HG02678 (cell line): ENCODE results near the gene BOD1L2.

ENCODE experiments used
- ATAC-seq: cut with Tn5 transposase; IDR thresholded peaks from one replicate; pipeline ENCODE4 v1.9.1; 2021; ENCODE audit warnings: mild to moderate bottlenecking, moderate library complexity; ENCODE audit not compliant: unreplicated experiment

Gene BOD1L2

DNA sequence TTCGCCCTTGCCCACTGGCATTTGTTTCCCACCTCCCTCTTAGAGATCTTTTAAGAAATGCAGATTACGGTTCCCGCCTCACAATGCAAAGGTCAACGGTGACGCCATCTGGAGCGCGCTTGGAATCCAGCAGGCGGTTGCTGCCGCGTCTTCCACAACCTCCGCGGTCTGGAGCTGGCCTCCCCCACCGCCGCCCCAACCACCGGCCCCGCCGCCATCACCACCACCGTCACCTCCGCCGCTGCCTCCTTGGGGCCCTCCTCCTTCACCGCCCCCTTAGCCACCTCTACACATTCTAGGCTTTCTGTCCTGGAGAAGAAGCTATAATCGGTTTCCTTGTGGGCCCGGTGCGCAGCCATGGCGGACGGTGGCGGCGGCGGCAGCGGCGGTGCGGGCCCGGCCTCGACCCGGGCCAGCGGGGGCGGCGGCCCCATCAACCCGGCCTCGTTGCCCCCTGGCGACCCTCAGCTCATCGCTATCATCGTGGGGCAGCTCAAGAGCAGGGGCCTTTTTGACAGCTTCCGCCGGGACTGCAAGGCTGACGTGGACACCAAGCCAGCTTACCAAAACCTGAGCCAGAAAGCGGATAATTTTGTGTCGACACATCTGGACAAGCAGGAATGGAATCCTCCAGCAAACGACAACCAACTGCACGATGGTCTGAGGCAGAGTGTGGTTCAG, at the start of gene BOD1L2:
Gene BOD1L2, plus strand, starts transcription at position 132 of the 681 bp plus-strand sequence. Its CDS starts 226 bp downstream, at position 358.
- no peak for ATAC-seq

DNA sequence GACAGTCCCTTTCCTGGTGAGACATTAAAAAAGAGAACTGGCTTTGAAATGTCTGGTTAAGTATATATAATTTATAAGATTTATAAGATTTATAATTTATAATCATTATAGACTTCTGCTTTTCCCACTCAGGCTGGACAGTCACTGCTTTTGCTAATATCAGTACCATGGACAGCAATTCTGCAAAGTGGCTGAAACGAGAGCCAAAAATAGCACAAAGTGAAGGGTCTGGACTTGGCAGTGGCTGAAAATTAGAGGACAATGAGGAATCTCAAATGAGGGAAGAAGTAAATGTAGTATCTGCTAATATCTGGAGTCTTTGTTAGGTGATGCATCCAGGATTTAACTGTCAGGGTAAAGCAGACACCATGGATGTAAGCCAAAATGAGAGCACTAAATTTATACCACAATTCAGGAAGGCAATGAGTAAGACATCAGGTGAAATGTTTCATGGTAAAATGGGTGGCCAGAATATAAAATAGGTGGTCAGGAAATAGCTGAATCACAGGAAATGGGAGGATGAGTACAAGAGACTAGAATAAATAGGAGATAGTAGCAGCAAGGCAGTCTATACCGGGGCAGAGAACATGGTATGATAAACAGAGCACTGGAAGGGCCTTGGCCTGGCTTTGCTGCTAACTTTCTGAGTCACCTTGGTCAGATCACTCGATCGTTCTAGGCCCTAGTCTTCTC, 39.6 kb upstream of the BOD1L2 start:
- no peak for ATAC-seq

DNA sequence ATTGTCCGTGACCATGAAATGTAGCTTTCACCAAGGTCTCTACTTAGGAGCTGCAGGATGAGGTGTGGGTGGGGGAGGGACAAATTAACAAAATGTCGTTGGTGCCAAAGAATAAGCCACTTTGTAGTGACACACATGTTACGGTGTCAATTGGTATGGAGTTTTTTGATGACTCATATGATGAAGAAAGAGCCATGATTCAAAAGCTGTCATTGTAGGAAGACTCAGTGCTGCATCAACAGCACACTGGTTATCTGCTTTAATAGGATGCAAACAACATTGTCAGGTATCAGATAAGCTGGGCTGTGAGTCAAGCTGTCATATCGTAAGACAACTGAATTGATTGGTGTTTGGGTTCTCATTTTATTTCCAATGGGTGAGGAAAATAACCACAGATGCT, 36.6 kb upstream of the BOD1L2 start:
- ATAC-seq: no peak

DNA sequence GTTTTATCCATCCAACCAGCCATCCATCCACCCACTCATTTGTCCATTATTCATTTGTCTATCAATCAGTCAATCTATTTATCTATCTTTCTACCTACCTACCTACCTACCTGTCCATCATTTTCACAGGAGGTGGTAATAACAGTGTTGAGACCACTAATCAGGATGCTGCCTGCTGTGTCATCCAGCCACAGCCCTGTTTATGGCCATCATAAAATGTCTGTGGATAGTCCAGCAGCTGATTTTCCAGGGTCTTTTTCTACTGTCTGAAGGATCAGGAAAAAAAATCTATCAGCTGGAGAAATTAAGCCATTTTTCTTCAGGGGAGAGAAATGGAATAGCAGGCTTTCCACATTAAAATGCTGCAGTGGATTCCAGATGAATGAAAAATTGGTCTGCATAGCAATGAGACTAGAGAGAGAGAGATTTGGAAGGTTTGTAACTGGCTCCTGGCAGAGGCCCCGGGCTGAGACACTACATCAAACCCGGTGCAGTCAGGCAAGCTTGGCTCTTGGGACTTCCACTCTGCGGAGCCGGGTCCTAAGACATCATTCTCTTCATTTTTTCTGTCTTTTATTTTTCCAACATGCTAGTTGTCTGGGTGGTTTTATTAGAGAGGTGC, 33.0 kb upstream of the BOD1L2 start:
- ATAC-seq: no peak

DNA sequence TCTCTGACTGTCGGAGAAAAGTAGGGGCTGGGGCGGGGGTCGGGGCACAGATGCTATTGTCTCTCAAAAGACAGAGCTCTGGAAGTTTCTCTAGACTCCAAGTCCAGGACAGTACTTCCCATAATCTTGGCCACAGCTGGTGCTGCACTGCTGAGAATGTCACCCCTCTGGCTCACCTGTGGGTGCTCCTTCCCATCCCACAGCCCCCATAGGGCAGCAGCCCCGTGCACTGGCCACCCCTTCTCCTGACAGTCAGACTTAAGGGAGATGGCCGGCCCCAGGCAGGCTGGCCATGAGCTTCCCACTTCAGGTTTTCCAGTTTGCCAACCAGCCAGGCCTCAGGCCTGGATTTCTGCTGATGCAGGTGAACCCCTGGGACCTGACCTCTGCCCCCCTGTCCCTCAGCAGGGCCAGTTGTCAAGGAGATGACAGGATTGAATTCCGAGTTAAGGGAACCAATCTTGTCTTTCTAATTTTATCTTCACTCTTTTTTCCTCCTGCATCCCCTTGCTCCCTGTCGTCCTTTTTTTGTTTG, 30.2 kb upstream of the BOD1L2 start:
- ATAC-seq: no peak

DNA sequence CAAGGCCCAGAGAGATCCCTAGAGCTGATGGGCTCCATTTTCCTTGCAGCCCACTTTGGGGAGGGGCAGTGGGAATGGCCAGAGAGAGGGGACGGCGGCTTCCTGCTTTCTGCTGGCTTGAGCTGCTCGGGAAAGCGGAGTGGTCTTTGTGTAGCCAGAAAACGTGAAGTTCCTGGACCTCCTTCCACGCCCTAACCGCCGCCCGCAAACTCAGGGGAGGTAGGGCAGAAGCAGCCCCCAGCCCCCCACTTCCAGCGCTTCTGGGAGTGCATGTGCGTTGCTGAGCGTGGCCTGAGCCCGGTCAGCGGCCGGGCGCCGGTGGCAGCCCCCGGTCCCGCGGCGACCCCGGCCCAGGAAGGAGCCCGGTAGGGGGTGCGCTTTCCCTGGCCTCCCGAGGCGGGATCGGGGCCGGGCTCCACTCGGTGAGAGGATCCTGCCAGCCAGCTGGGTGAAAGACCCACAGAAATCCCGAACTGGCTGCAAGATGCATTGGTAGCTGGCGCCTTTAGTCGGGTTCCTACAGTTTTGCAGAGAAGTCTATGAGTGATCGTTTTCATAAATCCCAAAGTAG, 25.3 kb upstream of the BOD1L2 start:
- ATAC-seq: no peak

- no peak for ATAC-seq
Measured at GRCh38 chr18:57122936-57123510, 23.9 kb upstream of the BOD1L2 start.

- ATAC-seq: no peak
Measured at GRCh38 chr18:57125627-57126026, 21.3 kb upstream of the BOD1L2 start.

DNA sequence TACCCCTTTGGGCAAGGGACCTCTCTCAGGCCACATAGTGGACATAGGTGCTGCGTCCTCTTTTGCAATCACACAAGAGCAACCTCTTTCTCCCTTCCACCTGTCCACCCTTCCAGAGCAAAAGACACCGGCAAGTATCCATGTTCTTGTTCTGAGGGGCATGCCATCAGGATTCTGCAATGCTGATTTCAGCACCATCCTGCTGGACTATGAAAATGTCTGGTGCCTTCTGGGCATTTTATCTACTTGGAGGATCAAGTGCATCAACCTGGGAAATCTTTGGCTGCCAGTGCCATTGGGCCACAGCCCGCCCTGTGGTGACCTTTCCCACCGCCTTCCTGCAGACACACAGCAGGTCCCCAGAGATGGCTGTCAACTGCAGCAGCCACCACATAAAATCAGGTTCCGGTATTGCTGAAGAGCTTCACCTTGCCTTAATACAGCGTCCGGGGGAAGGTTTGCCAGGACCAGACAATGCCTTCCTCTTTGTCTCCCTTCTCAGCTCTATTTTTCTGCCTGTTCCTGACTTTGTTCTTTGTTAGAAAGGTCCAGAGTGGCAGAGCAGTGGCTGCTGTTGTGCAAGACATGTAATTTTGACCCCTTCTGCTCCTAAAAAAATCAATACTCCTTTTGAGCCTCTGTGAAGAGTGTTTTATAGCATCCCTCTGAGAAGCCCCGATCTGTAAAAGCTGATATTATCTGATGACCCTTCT, 18.5 kb upstream of the BOD1L2 start:
- ATAC-seq: no peak

DNA sequence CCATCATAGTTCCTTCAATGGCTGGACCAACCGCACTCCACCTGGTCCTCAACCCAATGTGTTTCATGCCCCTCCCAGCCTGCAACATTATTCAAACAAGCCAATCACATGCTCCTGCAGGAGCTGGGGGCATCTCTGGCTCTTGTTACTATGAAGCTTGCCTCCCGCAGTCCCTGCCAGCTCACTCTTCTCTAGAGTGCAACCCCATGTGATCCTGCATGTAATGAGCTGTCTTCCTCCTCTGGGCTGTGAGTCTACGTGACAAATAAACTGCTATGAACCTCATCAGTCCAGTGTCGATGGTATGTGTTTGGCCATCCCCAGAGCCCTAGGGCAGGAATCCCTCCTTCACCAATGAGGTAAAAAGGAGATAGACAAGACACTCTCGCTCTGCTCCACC, 15.8 kb upstream of the BOD1L2 start:
- no peak for ATAC-seq

GRCh38 chr18:57131782-57132181, 15.1 kb upstream of the BOD1L2 start:
- no peak for ATAC-seq

GRCh38 chr18:57134618-57135135, 12.2 kb upstream of the BOD1L2 start:
- ATAC-seq: no peak

- no peak for ATAC-seq
Measured at GRCh38 chr18:57135699-57136098, 11.2 kb upstream of the BOD1L2 start.

- no peak for ATAC-seq
Measured at GRCh38 chr18:57137847-57138246, 9.0 kb upstream of the BOD1L2 start.

DNA sequence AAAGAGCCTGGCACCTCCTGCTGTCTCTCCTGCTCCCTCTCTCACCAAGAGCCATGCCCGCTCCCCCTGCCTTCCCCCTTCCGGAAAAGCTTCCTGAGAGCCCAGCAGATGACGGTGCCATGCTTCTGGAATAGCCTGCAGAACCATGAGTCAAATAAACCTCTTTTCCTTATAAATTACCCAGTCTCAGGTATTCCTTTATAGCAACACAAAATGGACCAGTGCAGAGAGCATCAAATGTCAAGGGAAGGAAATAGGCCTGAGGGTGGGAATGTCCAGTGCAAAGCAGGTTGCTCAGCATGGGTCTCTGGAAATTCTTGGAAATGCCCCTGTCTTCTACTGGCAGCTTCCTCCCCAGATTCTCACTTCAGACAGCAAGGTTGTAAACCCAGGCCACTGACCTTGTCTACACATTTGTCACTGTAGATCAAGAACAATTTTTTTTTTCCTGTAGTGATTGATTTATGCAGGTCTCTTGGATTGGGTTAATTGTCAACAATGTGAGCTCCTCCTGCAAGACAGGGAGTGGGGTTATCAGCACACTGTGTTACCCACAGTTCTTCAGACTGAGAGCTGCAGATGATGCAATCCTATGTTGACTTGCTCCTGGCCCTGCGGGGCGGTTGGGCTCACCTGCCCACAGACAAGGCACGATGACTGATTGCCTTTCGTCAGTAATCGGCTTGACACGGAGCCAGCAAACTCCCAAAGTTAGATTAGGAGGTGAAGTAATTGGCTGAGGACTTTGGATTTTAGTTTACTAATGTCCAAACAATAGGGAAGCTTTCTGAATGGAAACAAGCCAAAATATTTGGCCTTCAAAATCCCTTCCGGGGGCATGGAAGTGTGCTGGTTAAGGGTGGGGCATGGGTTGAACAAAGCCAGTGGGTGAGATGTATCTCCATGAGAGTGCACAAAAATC, 5.4 kb upstream of the BOD1L2 start:
- ATAC-seq: no peak

GRCh38 chr18:57142324-57142723, 4.6 kb upstream of the BOD1L2 start:
- ATAC-seq: no peak

DNA sequence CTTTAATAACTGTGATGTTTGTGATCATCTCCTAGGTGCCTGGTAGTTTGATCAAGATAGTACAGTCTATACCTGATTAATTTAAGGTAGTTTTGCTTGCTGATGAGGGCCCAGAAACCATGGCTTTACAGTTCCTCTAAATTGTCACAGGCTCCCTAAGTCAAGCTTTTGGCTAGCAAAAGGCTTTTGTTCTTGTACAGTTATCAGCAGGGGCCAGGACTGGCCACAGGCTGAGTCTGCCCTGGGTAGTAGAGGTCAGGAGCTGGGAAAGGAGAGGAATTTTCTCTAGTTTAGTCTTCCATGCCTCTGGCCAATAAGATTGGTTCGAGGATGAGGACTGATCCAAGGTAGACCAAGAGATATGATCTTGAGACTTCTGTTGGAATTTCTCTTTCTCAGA, 3.6 kb upstream of the BOD1L2 start:
- no peak for ATAC-seq

GRCh38 chr18:57148263-57148662, 1.4 kb downstream of the BOD1L2 start:
- no peak for ATAC-seq

- no peak for ATAC-seq
Measured at GRCh38 chr18:57149051-57149450, 2.2 kb downstream of the BOD1L2 start.
